ENCODE results near the gene EFCAB6.

Gene EFCAB6

DNA sequence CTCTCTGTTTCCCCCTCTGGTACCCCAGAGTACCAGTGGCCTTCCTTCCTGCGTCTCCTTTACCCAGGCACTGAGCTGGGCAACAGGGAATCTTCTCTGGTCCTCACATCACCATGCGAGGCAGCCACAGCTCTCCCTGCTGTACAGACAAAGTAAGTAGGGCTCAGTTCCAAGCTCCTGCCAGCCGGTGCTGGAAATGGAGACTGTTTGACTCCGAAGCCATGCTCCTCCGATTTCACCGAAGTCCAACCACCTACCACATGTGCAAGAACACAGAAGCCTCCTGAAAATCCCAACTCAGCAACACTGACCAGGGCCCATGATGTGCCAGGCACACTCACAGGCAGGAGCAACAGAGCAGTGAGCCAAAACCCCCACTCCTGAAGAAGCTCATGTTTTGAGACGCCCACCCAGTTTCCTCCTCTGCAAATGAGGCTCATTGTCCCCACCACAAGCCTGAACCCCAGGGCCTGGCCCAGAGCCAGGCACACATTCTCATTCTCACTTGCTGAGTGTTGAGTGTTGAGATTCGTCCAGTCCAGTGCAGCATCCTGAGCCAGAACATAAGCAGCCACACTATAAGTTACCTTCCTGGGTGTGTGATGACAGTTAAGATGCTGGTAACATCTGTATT is 244.3 kb downstream of the EFCAB6 start:
- ATAC-seq (ENCODE audit: insufficient read depth, low read depth) (no peak), DNase-seq (no peak)
- no peaks in the 10 kb centered on the region for H3K9me3 ChIP-seq (ENCODE audit: insufficient read depth, low read length, severe bottlenecking)
- no peak overlapping the region for H3K4me3 ChIP-seq (ENCODE audit: low read depth in 1 of 2, low read length in 2 of 2)
- no peak overlapping the region for H3K27ac ChIP-seq (ENCODE audit: low read length)
- no peak overlapping the region for H3K4me2 ChIP-seq (ENCODE audit: insufficient read depth, low read length)
- H2AFZ ChIP-seq (ENCODE audit: low read depth, low read length) = no peak overlapping the region
- H3K27me3 ChIP-seq (ENCODE audit: insufficient read depth, low read length, poor library complexity) = peaks cover 17% of the 10 kb centered on the region
- H3K9ac ChIP-seq (ENCODE audit: low read depth, low read length) = no peak overlapping the region
- TF ChIP-seq, protein P1, sequence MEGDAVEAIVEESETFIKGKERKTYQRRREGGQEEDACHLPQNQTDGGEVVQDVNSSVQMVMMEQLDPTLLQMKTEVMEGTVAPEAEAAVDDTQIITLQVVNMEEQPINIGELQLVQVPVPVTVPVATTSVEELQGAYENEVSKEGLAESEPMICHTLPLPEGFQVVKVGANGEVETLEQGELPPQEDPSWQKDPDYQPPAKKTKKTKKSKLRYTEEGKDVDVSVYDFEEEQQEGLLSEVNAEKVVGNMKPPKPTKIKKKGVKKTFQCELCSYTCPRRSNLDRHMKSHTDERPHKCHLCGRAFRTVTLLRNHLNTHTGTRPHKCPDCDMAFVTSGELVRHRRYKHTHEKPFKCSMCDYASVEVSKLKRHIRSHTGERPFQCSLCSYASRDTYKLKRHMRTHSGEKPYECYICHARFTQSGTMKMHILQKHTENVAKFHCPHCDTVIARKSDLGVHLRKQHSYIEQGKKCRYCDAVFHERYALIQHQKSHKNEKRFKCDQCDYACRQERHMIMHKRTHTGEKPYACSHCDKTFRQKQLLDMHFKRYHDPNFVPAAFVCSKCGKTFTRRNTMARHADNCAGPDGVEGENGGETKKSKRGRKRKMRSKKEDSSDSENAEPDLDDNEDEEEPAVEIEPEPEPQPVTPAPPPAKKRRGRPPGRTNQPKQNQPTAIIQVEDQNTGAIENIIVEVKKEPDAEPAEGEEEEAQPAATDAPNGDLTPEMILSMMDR (IDR thresholded peaks at IDR 0.05; ENCODE audit: borderline replicate concordance, extremely low read depth, low read length, poor library complexity, severe bottlenecking) = no peak
- TF ChIP-seq EZH2 (IDR thresholded peaks at IDR 0.05; ENCODE audit: borderline replicate concordance, low read depth, low read length, severe bottlenecking) = no peak
- H3K79me2 ChIP-seq (ENCODE audit: insufficient read depth, low read length) = no peaks in the 10 kb centered on the region
- H3K36me3 ChIP-seq (ENCODE audit: insufficient read depth, low read length) = no peaks in the 10 kb centered on the region
- H3K4me1 ChIP-seq (ENCODE audit: insufficient read depth, low read length) = no peaks in the 10 kb centered on the region
- H4K20me1 ChIP-seq (ENCODE audit: insufficient read depth, low read length) = no peaks in the 10 kb centered on the region

- Histone ChIP-seq H3K27ac (ENCODE audit: low read length) (no peak overlapping the region), H3K4me1 (ENCODE audit: insufficient read depth, low read length) (no peaks in the 10 kb centered on the region), H4K20me1 (ENCODE audit: insufficient read depth, low read length) (no peaks in the 10 kb centered on the region), H3K4me2 (ENCODE audit: insufficient read depth, low read length) (no peak overlapping the region), H3K9ac (ENCODE audit: low read depth, low read length) (no peak overlapping the region), H3K9me3 (ENCODE audit: insufficient read depth, low read length, severe bottlenecking) (no peaks in the 10 kb centered on the region), H3K36me3 (ENCODE audit: insufficient read depth, low read length) (no peaks in the 10 kb centered on the region), H3K79me2 (ENCODE audit: insufficient read depth, low read length) (no peaks in the 10 kb centered on the region), H2AFZ (ENCODE audit: low read depth, low read length) (no peak overlapping the region), H3K4me3 (ENCODE audit: low read depth in 1 of 2, low read length in 2 of 2) (no peak overlapping the region), H3K27me3 (ENCODE audit: insufficient read depth, low read length, poor library complexity) (peaks cover 8% of the 10 kb centered on the region)
- DNase-seq (no peak), ATAC-seq (ENCODE audit: insufficient read depth, low read depth) (no peak)
- TF ChIP-seq, protein P1 (IDR thresholded peaks at IDR 0.05; ENCODE audit: borderline replicate concordance, extremely low read depth, low read length, poor library complexity, severe bottlenecking) = no peak
- no peak for TF ChIP-seq EZH2 (IDR thresholded peaks at IDR 0.05; ENCODE audit: borderline replicate concordance, low read depth, low read length, severe bottlenecking)
Measured at GRCh38 chr22:43566561-43567332, 245.4 kb downstream of the EFCAB6 start.

- Histone ChIP-seq H3K4me2 (ENCODE audit: insufficient read depth, low read length) (no peak overlapping the region), H3K9me3 (ENCODE audit: insufficient read depth, low read length, severe bottlenecking) (no peaks in the 10 kb centered on the region), H3K27me3 (ENCODE audit: insufficient read depth, low read length, poor library complexity) (peaks cover 6% of the 10 kb centered on the region), H2AFZ (ENCODE audit: low read depth, low read length) (no peak overlapping the region), H3K36me3 (ENCODE audit: insufficient read depth, low read length) (no peaks in the 10 kb centered on the region), H3K9ac (ENCODE audit: low read depth, low read length) (no peak overlapping the region), H3K79me2 (ENCODE audit: insufficient read depth, low read length) (no peaks in the 10 kb centered on the region), H3K27ac (ENCODE audit: low read length) (no peak overlapping the region), H3K4me1 (ENCODE audit: insufficient read depth, low read length) (no peaks in the 10 kb centered on the region), H3K4me3 (ENCODE audit: low read depth in 1 of 2, low read length in 2 of 2) (no peak overlapping the region), H4K20me1 (ENCODE audit: insufficient read depth, low read length) (no peaks in the 10 kb centered on the region)
- TF ChIP-seq EZH2 (IDR thresholded peaks at IDR 0.05; ENCODE audit: borderline replicate concordance, low read depth, low read length, severe bottlenecking) = no peak
- TF ChIP-seq, protein P1 (IDR thresholded peaks at IDR 0.05; ENCODE audit: borderline replicate concordance, extremely low read depth, low read length, poor library complexity, severe bottlenecking) = no peak
- DNase-seq (no peak), ATAC-seq (ENCODE audit: insufficient read depth, low read depth) (no peak)
Measured at GRCh38 chr22:43566021-43566420, 246.1 kb downstream of the EFCAB6 start.
